Liver (tissue), 9 donors: ENCODE results near the gene LRRC46. TPM values are rescaled to one million over a fixed set of nuclear protein-coding genes. Genes with fewer than 3 reads are reported as not detected.

Experiments used
- DNase-seq: peaks from one replicate; pipeline ENCODE4 v3.0.0-alpha.2; 2017; ENCODE audit warnings: low spot score
- H3K27ac ChIP-seq, 2 donors: one replicate each; pipeline ENCODE4 v1.7.0; 2013; ENCODE audit warnings: inconsistent platforms in 2 of 2, low read length in 2 of 2, control low read depth in 1 of 2, low read depth in 1 of 2, mild to moderate bottlenecking in 1 of 2
- H3K27me3 ChIP-seq, 4 donors: one replicate each; pipeline versions ENCODE4 v1.6.1 to v1.7.0; 2013; ENCODE audit warnings: low read length in 3 of 4, inconsistent platforms in 1 of 4, mild to moderate bottlenecking in 1 of 4, moderate library complexity in 1 of 4; ENCODE audit not compliant: control insufficient read depth in 4 of 4, insufficient read depth in 4 of 4
- H3K36me3 ChIP-seq, 4 donors: one replicate each; pipeline versions ENCODE4 v1.6.1 to v1.7.0; 2013; ENCODE audit warnings: low read length in 3 of 4, mild to moderate bottlenecking in 3 of 4, low read depth in 1 of 4, moderate library complexity in 1 of 4; ENCODE audit not compliant: control insufficient read depth in 4 of 4, insufficient read depth in 3 of 4
- H3K4me1 ChIP-seq, 4 donors: one replicate each; pipeline versions ENCODE4 v1.6.1 to v1.7.0; 2013; ENCODE audit warnings: low read length in 3 of 4, mild to moderate bottlenecking in 3 of 4, moderate library complexity in 1 of 4; ENCODE audit not compliant: control insufficient read depth in 4 of 4, insufficient read depth in 4 of 4
- H3K4me3 ChIP-seq, 3 donors: one replicate each; pipeline versions ENCODE4 v1.6.1 to v1.7.0; 2013; ENCODE audit warnings: low read length in 3 of 3, control low read depth in 1 of 3, low read depth in 1 of 3, mild to moderate bottlenecking in 1 of 3
- H3K9ac ChIP-seq, 2 donors: one replicate each; pipeline ENCODE4 v1.7.0; 2013; ENCODE audit warnings: low read length in 2 of 2, mild to moderate bottlenecking in 2 of 2, moderate library complexity in 2 of 2, control low read depth in 1 of 2, low read depth in 1 of 2
- H3K9me3 ChIP-seq, 4 donors: one replicate each; pipeline versions ENCODE4 v1.6.1 to v1.7.0; 2013; ENCODE audit warnings: low read length in 3 of 4; ENCODE audit not compliant: control insufficient read depth in 4 of 4
- ATF3 ChIP-seq: IDR thresholded peaks from 2 replicates; pipeline ENCODE4 v1.6.1; 2016; ENCODE audit warnings: antibody characterized with exemption
- CTCF ChIP-seq: fragments of 150-350 bp; IDR thresholded peaks from 2 replicates; pipeline ENCODE4 v1.5.1; 2017; ENCODE audit warnings: improper control_type of control experiment, low read depth, low read length; ENCODE audit not compliant: missing input control
- EGR1 ChIP-seq, 2 donors: IDR thresholded peaks; 2 replicates each; pipeline ENCODE4 v1.6.1; 2016 to 2018; ENCODE audit warnings: antibody characterized with exemption in 2 of 2, low read depth in 2 of 2
- FOXA1 ChIP-seq: IDR thresholded peaks from 2 replicates; pipeline ENCODE4 v1.6.1; 2016; ENCODE audit warnings: antibody characterized with exemption
- FOXA2 ChIP-seq: IDR thresholded peaks from 2 replicates; pipeline ENCODE4 v1.6.1; 2016; ENCODE audit warnings: antibody characterized with exemption
- GABPA ChIP-seq, 2 donors: IDR thresholded peaks in 1 of 2; conservative IDR thresholded peaks in 1 of 2; 2 replicates each; pipeline ENCODE4 v1.6.1; 2016; ENCODE audit warnings: antibody characterized with exemption in 2 of 2, mild to moderate bottlenecking in 1 of 2, moderate library complexity in 1 of 2
- HNF4A ChIP-seq, 2 donors: conservative IDR thresholded peaks; 2 replicates each; pipeline ENCODE4 v1.6.1; 2016; ENCODE audit warnings: antibody characterized with exemption in 2 of 2, mild to moderate bottlenecking in 2 of 2
- HNF4G ChIP-seq: IDR thresholded peaks from 2 replicates; pipeline ENCODE4 v1.6.1; 2016; ENCODE audit warnings: antibody characterized with exemption
- JUND ChIP-seq, 2 donors: IDR thresholded peaks; 2 replicates each; pipeline ENCODE4 v1.6.1; 2016; ENCODE audit warnings: antibody characterized with exemption in 2 of 2
- NR2F2 ChIP-seq: IDR thresholded peaks from 2 replicates; pipeline ENCODE4 v1.6.1; 2016; ENCODE audit warnings: antibody characterized with exemption
- RAD21 ChIP-seq, 2 donors: IDR thresholded peaks; 2 replicates each; pipeline ENCODE4 v1.6.1; 2016; ENCODE audit warnings: antibody characterized with exemption in 2 of 2, mild to moderate bottlenecking in 2 of 2
- REST ChIP-seq: IDR thresholded peaks from 2 replicates; pipeline ENCODE4 v1.6.1; 2016; ENCODE audit warnings: antibody characterized with exemption, mild to moderate bottlenecking
- RXRA ChIP-seq, 2 donors: IDR thresholded peaks; 2 replicates each; pipeline ENCODE4 v1.6.1; 2017 to 2018; ENCODE audit warnings: antibody characterized with exemption in 2 of 2, mild to moderate bottlenecking in 1 of 2
- SP1 ChIP-seq: IDR thresholded peaks from 2 replicates; pipeline ENCODE4 v1.6.1; 2018; ENCODE audit warnings: antibody characterized with exemption, mild to moderate bottlenecking
- TAF1 ChIP-seq: conservative IDR thresholded peaks from 2 replicates; pipeline ENCODE4 v1.6.1; 2016; ENCODE audit warnings: antibody characterized with exemption, mild to moderate bottlenecking
- YY1 ChIP-seq: IDR thresholded peaks from 2 replicates; pipeline ENCODE4 v1.6.1; 2016; ENCODE audit warnings: antibody characterized with exemption, mild to moderate bottlenecking
- ZBTB33 ChIP-seq: IDR thresholded peaks from 2 replicates; pipeline ENCODE4 v1.6.1; 2016; ENCODE audit warnings: antibody characterized with exemption
- WGBS: extraction: QIAGEN DNeasy Blood & Tissue Kit; methylation state at CpG from one replicate; pipeline ENCODE4 v1.1.7; 2013; 5-methylcytosine and 5-hydroxymethylcytosine counted together
- polyA plus RNA-seq, 2 donors: library from polyadenylated mRNA; stranded (reverse) in 1 of 2; unstranded in 1 of 2; fragments of 200-250 nt in 1 of 2; fragments of >200 nt in 1 of 2; fragmentation: Nextera tagmentation in 1 of 2; extraction: Ambion mirVana in 1 of 2; gene quantifications; one replicate each; pipeline versions ENCODE4 v1.2.1 to v1.2.3, GENCODE V29; 2013 to 2015
- total RNA-seq, 2 donors: library from RNA; depleted of rRNA; stranded (reverse); fragments of >200 nt; gene quantifications; one replicate each; pipeline ENCODE4 v1.2.3, GENCODE V29; 2014
- TF ChIP-seq, protein P1 (sequence below): IDR thresholded peaks from 2 replicates; pipeline ENCODE4 v1.6.1; 2016; ENCODE audit warnings: antibody characterized with exemption
- donor health status: healthy.
- donor health status: healthy.
- donor health status: healthy.
- donor health status: healthy.
- donor health status: healthy.

The LRRC46 gene
- total and polyA plus RNA-seq, 4 donors: under 0.01 to 0.43 (median 0.32) TPM

DNA sequence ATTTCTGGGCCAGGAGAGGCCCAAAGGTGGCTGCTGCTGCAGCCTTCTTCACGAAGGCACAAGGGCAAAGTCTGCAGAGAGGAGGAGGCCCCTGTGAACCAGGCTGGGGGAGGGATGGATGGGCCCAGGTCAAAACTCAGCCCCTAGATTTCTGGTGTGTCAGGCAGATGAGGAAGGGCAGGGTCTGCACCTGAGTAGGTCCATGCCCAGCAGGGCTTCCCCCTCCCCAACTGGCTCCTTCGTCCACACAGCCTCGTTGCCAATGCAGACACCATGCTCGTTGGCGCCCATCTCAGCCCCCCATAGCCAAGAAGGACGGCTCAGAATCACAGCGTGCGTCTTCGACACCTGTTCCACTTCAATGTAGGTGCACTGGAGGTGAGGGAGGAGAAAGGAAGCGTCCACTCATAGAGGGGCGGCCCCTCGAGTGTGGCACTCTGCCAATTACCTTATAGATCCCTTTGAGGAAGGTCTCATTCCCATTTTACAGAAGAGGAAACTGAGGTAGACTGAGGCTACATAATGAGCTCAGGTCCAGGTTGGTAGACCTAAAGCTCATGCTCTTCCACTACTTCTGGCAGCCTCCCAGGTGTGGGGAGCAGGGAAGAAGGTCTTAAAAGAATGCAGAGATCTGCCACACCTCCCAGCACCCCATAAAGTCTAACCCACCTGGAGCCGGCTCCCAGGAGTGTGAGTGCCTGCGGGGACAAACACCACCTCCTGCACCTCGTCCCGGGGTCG is 8.7 kb downstream of the LRRC46 start:
- Histone ChIP-seq H3K27ac (no peak overlapping the region), H3K36me3 (peaks cover 0 to 15% (median 4%) of the 10 kb centered on the region in 4 donors), H3K9me3 (no peaks in the 10 kb centered on the region), H3K4me1 (peaks cover 8 to 37% (median 27%) of the 10 kb centered on the region in 4 donors), H3K27me3 (no peaks in the 10 kb centered on the region), H3K9ac (peak overlapping the region; percentile 64 to 76), H3K4me3 (peak overlapping the region; percentile 79 to 87 (median 84))
- WGBS: 40% methylated on average over 17 of the region's 17 CpGs
- DNase-seq: no peak
- TF ChIP-seq HNF4A (conservative IDR thresholded peaks at IDR 0.05) (peak; percentile 12 to 22), EGR1 (IDR thresholded peaks at IDR 0.05; ENCODE audit: low read depth in 2 of 2) (no peak)
- TF ChIP-seq, protein P1, sequence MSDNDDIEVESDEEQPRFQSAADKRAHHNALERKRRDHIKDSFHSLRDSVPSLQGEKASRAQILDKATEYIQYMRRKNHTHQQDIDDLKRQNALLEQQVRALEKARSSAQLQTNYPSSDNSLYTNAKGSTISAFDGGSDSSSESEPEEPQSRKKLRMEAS: no peak

GRCh38 chr17:47840742-47841487 is 9.4 kb downstream of the LRRC46 start, which contains the start of gene SCRN2:
TSS of gene SCRN2 (minus strand) at chr17:47841273. CDS start at chr17:47840843, 430 bp downstream.
- peak within 1 kb of the TSS; percentile 72 for H3K27ac ChIP-seq
- peaks cover 8 to 37% (median 27%) of the 10 kb centered on the region in 4 donors for H3K4me1 ChIP-seq
- H3K4me3 ChIP-seq: peak within 1 kb of the TSS; percentile 79 to 87 (median 84)
- peak within 1 kb of the TSS; percentile 64 to 76 for H3K9ac ChIP-seq
- DNase-seq: peak; percentile 94
- H3K36me3 ChIP-seq: peaks cover 0 to 13% (median 3%) of the 10 kb centered on the region in 4 donors
- H3K27me3 ChIP-seq: no peaks in the 10 kb centered on the region
- under 1% methylated on average over 55 of the region's 55 CpGs for WGBS
- TF ChIP-seq ATF3: no peak
- peak; percentile 70 for TF ChIP-seq YY1
- TF ChIP-seq HNF4A (conservative IDR thresholded peaks at IDR 0.05): peak; percentile 51 to 64
- TF ChIP-seq SP1: peak; percentile 60
- no peak for TF ChIP-seq HNF4G
- TF ChIP-seq ZBTB33: no peak
- peak; percentile 61 to 76 for TF ChIP-seq RXRA (IDR thresholded peaks at IDR 0.05)
- no peak for TF ChIP-seq FOXA1
- peak; percentile 93 for TF ChIP-seq CTCF
- TF ChIP-seq EGR1 (IDR thresholded peaks at IDR 0.05; ENCODE audit: low read depth in 2 of 2): no peak
- peak in 1 of 2 donors; percentile 63 for TF ChIP-seq GABPA (IDR thresholded peaks at IDR 0.05 in 1 of 2, conservative IDR thresholded peaks at IDR 0.05 in 1 of 2)
- TF ChIP-seq FOXA2: no peak
- TF ChIP-seq TAF1: no peak
- TF ChIP-seq JUND (IDR thresholded peaks at IDR 0.05): no peak
- peak; percentile 78 for TF ChIP-seq NR2F2
- peak; percentile 94 to 98 for TF ChIP-seq RAD21 (IDR thresholded peaks at IDR 0.05)
- TF ChIP-seq REST: peak; percentile 61
- TF ChIP-seq, protein P1: peak; percentile 9
- H3K9me3 ChIP-seq: no peaks in the 10 kb centered on the region
